ENCODE data around the gene ULBP2. TPM values are rescaled to one million over a fixed set of nuclear protein-coding genes. Genes with fewer than 3 reads are reported as not detected.

The ULBP2 gene
- total and polyA plus RNA-seq, 2 of the 8 experiments (the other 6 are each of a cell fraction or from before 2014, with no cell fraction given), result 0.05 TPM; not detected in 1

- H3K27me3 ChIP-seq (replicated peaks in 1 of 4; ENCODE audit: control insufficient read depth in 3 of 4, extremely low read depth in 1 of 4, insufficient read depth in 3 of 4, low read length in 3 of 4), result peaks cover 72 to 94% (median 90%) of the 10 kb centered on the region in 4 experiments
- peak in 1 of 2 experiments; percentile 57 for DNase-seq (ENCODE audit: low read depth in 1 of 2, low spot score in 2 of 2)
- ChIA-PET POLR2A (ENCODE audit: partially characterized antibody) (interaction anchor here (1.2 kb wide), 1 partner anchor 54 kb away, joined by 4 read pairs; no protein-coding TSS in a partner anchor), CTCF (ENCODE audit: partially characterized antibody) (interaction anchor here (0.8 kb wide), 1 partner anchor 98 kb away, joined by 3 read pairs; no protein-coding TSS in a partner anchor)
- no peak overlapping the region; the same call in 1 of the 2 replicates for H2AFZ ChIP-seq (ENCODE audit: low read length)
- H3K79me1 ChIP-seq (ENCODE audit: low read depth, low read length), result no peaks in the 10 kb centered on the region
- peaks cover 15% of the 10 kb centered on the region; the same call in 1 of the 2 replicates for H3K23me2 ChIP-seq (ENCODE audit: low read depth, low read length)
- H3K23ac ChIP-seq (ENCODE audit: insufficient read length), result no peak overlapping the region
- no peak overlapping the region for H2BK5ac ChIP-seq (ENCODE audit: low read depth, low read length)
- H2BK15ac ChIP-seq (ENCODE audit: low read length), result no peak overlapping the region
- no peak overlapping the region for H2AK5ac ChIP-seq (ENCODE audit: low read depth, low read length)
- H2BK12ac ChIP-seq (ENCODE audit: low read depth, low read length), result no peak overlapping the region
- H3K4me3 ChIP-seq (ENCODE audit: extremely low read depth in 1 of 4, insufficient read depth in 2 of 4, low read depth in 3 of 4, low read length in 4 of 4), result peak overlapping the region; percentile 14 to 56 (median 42); a peak in 7 of 8 replicates
- H4K91ac ChIP-seq (replicated peaks; ENCODE audit: insufficient read length, low read length), result no peak overlapping the region
- no peak overlapping the region for H3K9ac ChIP-seq (replicated peaks in 1 of 4; ENCODE audit: extremely low read depth in 1 of 4, low read depth in 3 of 4, low read length in 3 of 4)
- no peak overlapping the region; the same call in 1 of the 2 replicates for H3K18ac ChIP-seq (ENCODE audit: extremely low read depth, low read length)
- no peak overlapping the region for H3K27ac ChIP-seq (ENCODE audit: low read depth, low read length)
- H2BK120ac ChIP-seq (replicated peaks; ENCODE audit: low read depth, low read length), result no peak overlapping the region
- no peaks in the 10 kb centered on the region for H3K79me2 ChIP-seq (ENCODE audit: control insufficient read depth in 1 of 2, insufficient read depth in 2 of 2, low read length in 2 of 2)
- no peak for FAIRE-seq
- H3K36me3 ChIP-seq (ENCODE audit: control insufficient read depth in 2 of 4, insufficient read depth in 4 of 4, low read length in 3 of 4), result peaks cover 0 to 4% (median 0%) of the 10 kb centered on the region in 4 experiments; a peak in 1 of 8 replicates
- H3K56ac ChIP-seq (replicated peaks; ENCODE audit: insufficient read length, low read depth, low read length), result no peak overlapping the region
- H4K5ac ChIP-seq (ENCODE audit: insufficient read length, low read depth, low read length), result no peak overlapping the region
- H3K4me2 ChIP-seq (ENCODE audit: insufficient read depth in 1 of 2, low read depth in 2 of 2, low read length in 2 of 2), result peak overlapping the region; percentile 58 to 71
- H2BK20ac ChIP-seq (ENCODE audit: low read length), result no peak overlapping the region
- WGBS, 2 experiments (ENCODE audit: extremely low coverage in 1 of 2, insufficient coverage in 1 of 2, insufficient read length in 1 of 2, insufficient replicate concordance in 2 of 2, low coverage in 1 of 2, low lambda C conversion rate in 2 of 2, missing lambda C conversion rate in 1 of 2), result 5% methylated on average over 58 of the region's 58 CpGs; no CpG with 5 or more reads in 1 of the 2 experiments
- peaks cover 6 to 12% of the 10 kb centered on the region in 2 experiments for H4K20me1 ChIP-seq (replicated peaks in 1 of 2; ENCODE audit: control insufficient read depth in 1 of 2, insufficient read depth in 2 of 2, low read length in 2 of 2)
- no peaks in the 10 kb centered on the region for H3K9me3 ChIP-seq (ENCODE audit: insufficient read depth in 2 of 2, low read depth in 1 of 2, low read length in 1 of 2)
- no peak overlapping the region for H4K8ac ChIP-seq (ENCODE audit: extremely low read depth, insufficient read depth, low read length)
- no peak overlapping the region for H3K4ac ChIP-seq (replicated peaks; ENCODE audit: insufficient read length, low read depth, low read length)
- peaks cover 0 to 6% (median 3%) of the 10 kb centered on the region in 4 experiments; a peak in 5 of 7 replicates for H3K4me1 ChIP-seq (replicated peaks in 1 of 4; ENCODE audit: control insufficient read depth in 3 of 4, insufficient read depth in 4 of 4, low read length in 3 of 4)
- no peak overlapping the region for H3K14ac ChIP-seq (ENCODE audit: insufficient read length)
- no peak for TF ChIP-seq SIX5 (IDR thresholded peaks at IDR 0.05; ENCODE audit: low read depth, low read length)
- no peak for TF ChIP-seq RAD21 (IDR thresholded peaks at IDR 0.05 in 1 of 2, conservative IDR thresholded peaks at IDR 0.05 in 1 of 2; ENCODE audit: low read depth in 2 of 2, low read length in 2 of 2)
- no peak for TF ChIP-seq EGR1 (IDR thresholded peaks at IDR 0.05; ENCODE audit: borderline replicate concordance, low read depth, low read length)
- no peak for TF ChIP-seq SRF (IDR thresholded peaks at IDR 0.05; ENCODE audit: low read depth, low read length)
- no peak for TF ChIP-seq SP2 (IDR thresholded peaks at IDR 0.05; ENCODE audit: low read length)
- TF ChIP-seq E2F6 (IDR thresholded peaks at IDR 0.05), result peak; percentile 37
- TF ChIP-seq ATF2 (IDR thresholded peaks at IDR 0.05; ENCODE audit: low read length), result no peak
- no peak for TF ChIP-seq RXRA (IDR thresholded peaks at IDR 0.05; ENCODE audit: insufficient read depth, low read depth, low read length)
- no peak for TF ChIP-seq SIRT6 (IDR thresholded peaks at IDR 0.05; ENCODE audit: low read length)
These were observed 3.1 kb upstream of the ULBP2 start for GRCh38 chr6:149938571-149939355.

Data from H1 (cell line).